GM12892 (cell line): ENCODE measurements around the gene ADSS2.

ENCODE experiments used
- POLR2A ChIP-seq: IDR thresholded peaks from 2 replicates; pipeline ENCODE4 v1.6.1; 2011; ENCODE audit warnings: low read depth, low read length, control low read depth
- POLR2AphosphoS5 ChIP-seq: IDR thresholded peaks from 2 replicates; pipeline ENCODE4 v1.6.1; 2011; ENCODE audit warnings: low read depth, low read length, control low read depth
- TAF1 ChIP-seq: IDR thresholded peaks from 2 replicates; pipeline ENCODE4 v1.6.1; 2011; ENCODE audit warnings: low read depth, mild to moderate bottlenecking, control low read depth, low read length, borderline replicate concordance

GRCh38 chr1:244447024-244447423, 4.7 kb downstream of the ADSS2 start:
- TF ChIP-seq POLR2A (no peak), TAF1 (no peak), POLR2AphosphoS5 (no peak)
